Loucy (cell line): Measurements from ENCODE around the gene TOP1.

Experiments used
- CTCF ChIP-seq: fragments of 200-600 bp; sonication (generic); conservative IDR thresholded peaks from 2 replicates; pipeline ENCODE4 v1.5.1; 2014; ENCODE audit warnings: mild to moderate bottlenecking, antibody characterized with exemption, low read length
- EZH2phosphoT487 ChIP-seq: fragments of 200-600 bp; IDR thresholded peaks from 2 replicates; pipeline ENCODE4 v1.6.1; 2018; ENCODE audit warnings: antibody characterized with exemption, mild to moderate bottlenecking, moderate library complexity, borderline replicate concordance

GRCh38 chr20:41135888-41136679 is 107.5 kb downstream of the TOP1 start:
- TF ChIP-seq CTCF = no peak
- no peak for TF ChIP-seq EZH2phosphoT487
